ENCODE measurements around the gene HDDC2.

The HDDC2 gene

DNA sequence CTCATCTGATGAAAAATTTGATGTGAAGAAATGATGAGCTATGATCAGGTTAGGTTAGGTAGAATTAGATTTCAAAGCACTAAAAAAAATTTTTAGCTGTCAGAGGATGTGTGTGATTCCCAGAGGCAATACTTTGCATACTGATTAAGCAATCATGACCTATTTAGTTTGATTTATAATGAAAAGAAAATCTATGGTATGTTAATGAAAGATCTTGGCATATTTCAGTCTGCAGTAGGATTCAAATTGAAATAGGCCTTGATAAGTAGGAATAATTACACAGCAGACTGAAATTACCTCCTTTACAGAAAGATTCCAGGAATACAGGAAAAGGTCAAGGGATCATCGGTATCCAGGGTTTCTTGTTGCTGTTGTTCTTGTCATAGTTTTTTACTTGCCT is 69.3 kb downstream of the HDDC2 start:
- no peak for DNase-seq

DNA sequence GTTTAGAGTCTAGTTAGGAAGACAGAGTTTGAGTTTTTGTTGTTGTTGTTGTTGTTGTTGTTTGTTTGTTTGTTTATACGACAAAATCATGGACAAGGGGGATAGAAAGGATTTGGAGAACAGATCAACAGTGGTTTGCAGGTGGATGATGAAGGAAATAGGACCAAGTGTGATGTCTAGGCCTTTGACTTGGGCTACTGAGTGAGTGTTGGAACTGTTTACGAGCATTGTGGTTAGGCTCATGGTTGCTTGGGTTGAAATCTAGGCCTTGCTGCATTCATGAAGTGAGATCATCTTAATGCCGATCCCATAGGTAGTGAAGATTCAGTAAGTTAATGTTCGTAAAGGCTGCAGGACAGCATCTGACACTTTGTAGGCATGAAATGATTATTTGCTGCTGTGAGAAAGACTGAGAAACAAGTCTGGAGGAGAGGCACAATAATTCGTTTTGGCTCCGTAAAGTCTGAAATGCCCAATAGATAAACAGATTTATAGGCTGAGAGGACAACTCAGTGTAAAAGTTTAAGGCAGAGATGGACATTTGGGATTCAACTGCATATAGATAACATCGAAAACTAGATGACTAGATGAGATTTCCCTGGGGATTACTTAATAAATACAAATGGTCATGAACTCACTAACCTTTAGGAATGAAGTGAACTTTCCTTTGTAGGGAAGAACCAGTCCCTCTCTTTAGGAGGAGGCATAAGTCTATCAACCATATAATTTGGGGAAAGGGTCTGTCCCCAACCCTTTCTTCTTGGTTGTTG is 70.0 kb downstream of the HDDC2 start:
- DNase-seq: no peak

- no peak for DNase-seq
Observed at GRCh38 chr6:125231133-125231532, 70.6 kb downstream of the HDDC2 start.

DNA sequence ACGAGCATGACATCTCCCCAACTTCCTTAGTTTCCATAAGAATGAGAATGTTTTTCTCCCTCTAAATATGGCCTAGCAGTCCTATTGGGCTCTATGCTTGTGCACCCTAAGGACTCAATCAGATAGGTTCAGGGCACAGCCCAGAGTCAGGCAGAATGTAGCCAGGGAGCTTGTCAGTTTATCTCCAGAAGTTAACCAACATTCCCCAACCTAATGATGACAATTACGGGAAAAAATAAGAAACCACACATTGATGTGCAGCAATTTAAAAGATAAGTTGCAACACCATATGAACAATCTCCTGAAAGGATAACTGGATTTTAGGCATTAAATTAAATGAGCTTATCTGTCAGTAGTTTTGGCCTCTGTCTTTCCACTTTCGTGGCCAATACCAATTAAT is 71.1 kb downstream of the HDDC2 start:
- DNase-seq: no peak

- DNase-seq: no peak
Observed at GRCh38 chr6:125228981-125229479, 72.7 kb downstream of the HDDC2 start.

GRCh38 chr6:125227244-125227643 is 74.5 kb downstream of the HDDC2 start:
- DNase-seq: no peak
